ENCODE data around the gene LMO7. TPM values are rescaled to one million over a fixed set of nuclear protein-coding genes. Genes with fewer than 3 reads are reported as not detected.
"Not testable (repeated sequence)": the region's sequence is repeated elsewhere in the genome, so short reads cannot be mapped to it uniquely, and the experiment has no call there.

LMO7 gene
- total RNA-seq, 1 experiment from 2014 or later, result 20.4 TPM

DNA sequence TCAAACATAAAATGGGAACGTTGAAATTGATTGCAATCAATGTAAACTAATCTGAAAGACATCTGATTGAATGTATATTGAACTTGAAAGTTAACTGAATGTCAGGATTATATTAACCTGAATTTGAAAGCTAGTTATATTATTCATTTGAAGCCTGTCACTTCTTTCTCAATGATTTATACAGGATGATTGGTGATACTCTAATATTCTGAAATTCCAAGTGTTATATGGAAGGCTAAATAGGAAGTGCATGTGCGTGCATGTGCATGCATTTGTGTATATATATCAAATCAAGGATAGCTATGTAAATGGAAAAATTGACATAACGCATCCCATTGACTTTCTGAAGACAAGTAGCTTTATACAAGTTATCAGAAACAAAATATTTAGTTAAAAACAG lies 143.3 kb downstream of the LMO7 start:
- Histone ChIP-seq H3T11ph (ENCODE audit: low read length) (no peak overlapping the region), H2BK5ac (ENCODE audit: insufficient read length, low read length) (no peak overlapping the region), H3K27me3 (ENCODE audit: insufficient read depth, low read length) (no peaks in the 10 kb centered on the region; the same call in 1 of the 2 replicates), H3K79me2 (ENCODE audit: insufficient read depth, low read length) (no peaks in the 10 kb centered on the region), H2BK15ac (ENCODE audit: low read depth, low read length) (no peak overlapping the region), H4K8ac (replicated peaks; ENCODE audit: insufficient read length, low read depth, low read length) (no peak overlapping the region), H3K9me3 (ENCODE audit: control insufficient read depth, low read depth, low read length) (no peaks in the 10 kb centered on the region), H4K20me1 (ENCODE audit: control insufficient read depth, insufficient read depth, insufficient read length) (no peaks in the 10 kb centered on the region), H4K5ac (ENCODE audit: insufficient read length, low read depth, low read length) (no peak overlapping the region), H3K79me1 (ENCODE audit: insufficient read depth, low read depth, low read length, poor library complexity, severe bottlenecking) (no peaks in the 10 kb centered on the region), H4K91ac (ENCODE audit: insufficient read length, low read depth, low read length) (no peak overlapping the region), H3K18ac (ENCODE audit: insufficient read length, low read depth, low read length) (no peak overlapping the region), H3K4ac (ENCODE audit: low read depth, low read length) (no peak overlapping the region), H2BK120ac (ENCODE audit: low read depth, low read length, poor library complexity, severe bottlenecking) (no peak overlapping the region), H3K23ac (ENCODE audit: insufficient read length, low read depth, low read length) (no peak overlapping the region), H3K4me1 (ENCODE audit: insufficient read depth, low read length) (no peaks in the 10 kb centered on the region), H2AK5ac (ENCODE audit: insufficient read length, low read length) (no peak overlapping the region), H2BK12ac (ENCODE audit: insufficient read length, low read depth, low read length) (no peak overlapping the region), H2BK20ac (ENCODE audit: low read depth, low read length, poor library complexity, severe bottlenecking) (no peak overlapping the region), H3K56ac (ENCODE audit: insufficient read length, low read depth, low read length) (no peak overlapping the region), H3K9ac (ENCODE audit: extremely low read depth, insufficient read length, low read length) (no peak overlapping the region), H3K4me2 (ENCODE audit: insufficient read depth, insufficient read length, low read length) (no peak overlapping the region), H3K23me2 (ENCODE audit: insufficient read length, low read depth, low read length, poor library complexity, severe bottlenecking) (no peaks in the 10 kb centered on the region), H2AFZ (ENCODE audit: low read length) (no peak overlapping the region), H3K14ac (ENCODE audit: insufficient read depth, low read length) (no peak overlapping the region), H3K27ac (ENCODE audit: insufficient read length, low read depth, low read length) (no peak overlapping the region)
- H3K4me3 Mint-ChIP-seq, result no peak overlapping the region
- no peaks in the 10 kb centered on the region for H3K27me3 Mint-ChIP-seq (ENCODE audit: low read depth)
- WGBS (ENCODE audit: extremely low coverage, insufficient read length, low lambda C conversion rate), result no CpG with 5 or more reads among the region's 3 CpGs
- peaks cover 25 to 33% of the 10 kb centered on the region in 2 experiments for H3K9me3 Mint-ChIP-seq
- TF ChIP-seq, protein P1, sequence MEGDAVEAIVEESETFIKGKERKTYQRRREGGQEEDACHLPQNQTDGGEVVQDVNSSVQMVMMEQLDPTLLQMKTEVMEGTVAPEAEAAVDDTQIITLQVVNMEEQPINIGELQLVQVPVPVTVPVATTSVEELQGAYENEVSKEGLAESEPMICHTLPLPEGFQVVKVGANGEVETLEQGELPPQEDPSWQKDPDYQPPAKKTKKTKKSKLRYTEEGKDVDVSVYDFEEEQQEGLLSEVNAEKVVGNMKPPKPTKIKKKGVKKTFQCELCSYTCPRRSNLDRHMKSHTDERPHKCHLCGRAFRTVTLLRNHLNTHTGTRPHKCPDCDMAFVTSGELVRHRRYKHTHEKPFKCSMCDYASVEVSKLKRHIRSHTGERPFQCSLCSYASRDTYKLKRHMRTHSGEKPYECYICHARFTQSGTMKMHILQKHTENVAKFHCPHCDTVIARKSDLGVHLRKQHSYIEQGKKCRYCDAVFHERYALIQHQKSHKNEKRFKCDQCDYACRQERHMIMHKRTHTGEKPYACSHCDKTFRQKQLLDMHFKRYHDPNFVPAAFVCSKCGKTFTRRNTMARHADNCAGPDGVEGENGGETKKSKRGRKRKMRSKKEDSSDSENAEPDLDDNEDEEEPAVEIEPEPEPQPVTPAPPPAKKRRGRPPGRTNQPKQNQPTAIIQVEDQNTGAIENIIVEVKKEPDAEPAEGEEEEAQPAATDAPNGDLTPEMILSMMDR (conservative IDR thresholded peaks at IDR 0.05), result no peak
- DNase-seq, result no peak
- H3K36me3 Mint-ChIP-seq (ENCODE audit: insufficient read depth in 1 of 3, low read depth in 3 of 3), result peaks cover 30 to 34% (median 33%) of the 10 kb centered on the region in 3 experiments
- H3K27ac Mint-ChIP-seq, result no peak overlapping the region
- peaks cover 0 to 3% of the 10 kb centered on the region in 2 experiments; a peak in 1 of 4 replicates for H3K4me1 Mint-ChIP-seq

DNA sequence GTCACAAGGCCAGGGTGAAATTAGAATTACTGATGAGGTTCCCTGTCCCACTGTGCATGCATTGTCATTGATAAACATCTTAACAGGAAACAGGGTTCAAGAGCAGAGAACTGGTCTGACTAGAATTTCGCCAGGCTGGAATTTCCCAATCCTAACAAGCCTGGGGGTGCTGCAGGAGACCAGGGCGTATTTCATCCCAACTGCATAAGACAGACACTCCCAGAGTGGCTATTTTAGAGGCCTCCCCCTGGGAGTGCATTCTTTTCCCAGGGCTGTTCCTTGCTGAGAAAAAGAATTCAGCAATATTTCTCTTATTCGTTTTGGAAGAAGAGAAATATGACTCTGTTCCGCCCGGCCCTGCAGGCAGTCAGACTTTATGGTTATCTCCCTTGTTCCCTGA lies 144.0 kb downstream of the LMO7 start:
- H4K8ac ChIP-seq (replicated peaks; ENCODE audit: insufficient read length, low read depth, low read length); H4K20me1 ChIP-seq (ENCODE audit: control insufficient read depth, insufficient read depth, insufficient read length); H2BK120ac ChIP-seq (ENCODE audit: low read depth, low read length, poor library complexity, severe bottlenecking); H2AK5ac ChIP-seq (ENCODE audit: insufficient read length, low read length); H2BK15ac ChIP-seq (ENCODE audit: low read depth, low read length); H2BK5ac ChIP-seq (ENCODE audit: insufficient read length, low read length); H3K79me2 ChIP-seq (ENCODE audit: insufficient read depth, low read length); H3K4me1 Mint-ChIP-seq; H3K23ac ChIP-seq (ENCODE audit: insufficient read length, low read depth, low read length); H3K4me2 ChIP-seq (ENCODE audit: insufficient read depth, insufficient read length, low read length); H3K79me1 ChIP-seq (ENCODE audit: insufficient read depth, low read depth, low read length, poor library complexity, severe bottlenecking); H2BK12ac ChIP-seq (ENCODE audit: insufficient read length, low read depth, low read length); H3K9ac ChIP-seq (ENCODE audit: extremely low read depth, insufficient read length, low read length); H3K4me1 ChIP-seq (ENCODE audit: insufficient read depth, low read length); H3K27ac Mint-ChIP-seq; H3T11ph ChIP-seq (ENCODE audit: low read length); H2AFZ ChIP-seq (ENCODE audit: low read length); H3K4me3 Mint-ChIP-seq; DNase-seq; H3K56ac ChIP-seq (ENCODE audit: insufficient read length, low read depth, low read length); H4K91ac ChIP-seq (ENCODE audit: insufficient read length, low read depth, low read length); H3K27ac ChIP-seq (ENCODE audit: insufficient read length, low read depth, low read length); H3K27me3 Mint-ChIP-seq (ENCODE audit: low read depth); H3K14ac ChIP-seq (ENCODE audit: insufficient read depth, low read length); H3K18ac ChIP-seq (ENCODE audit: insufficient read length, low read depth, low read length); H3K27me3 ChIP-seq (ENCODE audit: insufficient read depth, low read length); H3K23me2 ChIP-seq (ENCODE audit: insufficient read length, low read depth, low read length, poor library complexity, severe bottlenecking); H2BK20ac ChIP-seq (ENCODE audit: low read depth, low read length, poor library complexity, severe bottlenecking); H4K5ac ChIP-seq (ENCODE audit: insufficient read length, low read depth, low read length); H3K4ac ChIP-seq (ENCODE audit: low read depth, low read length); H3K9me3 ChIP-seq (ENCODE audit: control insufficient read depth, low read depth, low read length): not testable (repeated sequence)
- Mint-ChIP-seq H3K9me3 (peaks cover 25 to 33% of the 10 kb centered on the region in 2 experiments), H3K36me3 (ENCODE audit: insufficient read depth in 1 of 3, low read depth in 3 of 3) (peaks cover 30 to 34% (median 33%) of the 10 kb centered on the region in 3 experiments)
- no CpG with 5 or more reads among the region's 5 CpGs for WGBS (ENCODE audit: extremely low coverage, insufficient read length, low lambda C conversion rate)
